ENCODE data around the gene UGGT2. TPM values are rescaled to one million over a fixed set of nuclear protein-coding genes. Genes with fewer than 3 reads are reported as not detected.
A peak's percentile ranks its signal among the peaks of the same experiment; 100 is the strongest.
"Not testable (repeated sequence)": the region's sequence is repeated elsewhere in the genome, so short reads cannot be mapped to it uniquely, and the experiment has no call there.

UGGT2 gene
- total RNA-seq, 1 experiment from 2014 or later = 36.7 TPM

- DNase-seq (ENCODE audit: low read depth) = no peak
Measured at GRCh38 chr13:95903569-95903968, 149.6 kb downstream of the UGGT2 start.

GRCh38 chr13:95902741-95903140, 150.5 kb downstream of the UGGT2 start:
- DNase-seq (ENCODE audit: low read depth) = no peak

DNA sequence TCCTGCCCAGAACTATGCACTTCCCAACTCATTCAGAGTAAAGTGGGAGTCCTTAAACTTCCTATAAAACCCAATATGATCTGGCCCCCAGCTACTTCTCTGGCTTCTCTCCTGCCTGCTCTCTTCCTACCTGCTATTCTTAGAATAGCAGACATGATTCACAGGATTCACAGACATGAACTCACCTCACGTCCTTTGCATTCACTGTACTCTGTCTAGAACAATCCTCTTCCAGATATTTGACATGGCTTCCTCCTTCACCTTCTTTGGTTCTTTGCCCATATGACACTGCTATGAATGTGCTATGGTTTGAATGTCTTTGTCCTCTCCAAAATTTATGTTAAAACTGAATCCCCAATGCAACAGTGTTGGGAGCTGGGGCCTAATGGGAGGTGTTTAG, 154.9 kb downstream of the UGGT2 start:
- no peak for DNase-seq (ENCODE audit: low read depth)

- peak; percentile 44 for DNase-seq (ENCODE audit: low read depth)
Measured at GRCh38 chr13:95896301-95896700, 156.9 kb downstream of the UGGT2 start.

DNA sequence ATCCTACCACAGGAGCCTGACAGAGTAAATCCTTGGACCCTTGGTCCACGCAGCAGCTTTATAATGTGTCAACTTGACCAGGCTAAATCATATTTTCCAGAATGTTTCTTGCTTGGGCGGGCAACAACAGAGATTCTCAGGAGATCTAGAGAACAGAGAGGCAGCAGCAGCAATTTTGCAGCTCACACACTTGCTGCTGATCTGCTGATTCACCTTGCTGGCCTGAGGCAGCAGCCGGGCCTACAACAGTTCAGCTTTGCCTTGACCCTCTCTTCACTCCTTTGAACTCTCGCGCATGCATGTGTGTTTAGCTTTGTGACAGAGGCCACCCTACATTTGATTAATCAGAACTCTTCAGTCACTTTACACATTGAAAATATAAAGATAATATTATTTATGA, 159.3 kb downstream of the UGGT2 start:
- DNase-seq (ENCODE audit: low read depth) = no peak

DNA sequence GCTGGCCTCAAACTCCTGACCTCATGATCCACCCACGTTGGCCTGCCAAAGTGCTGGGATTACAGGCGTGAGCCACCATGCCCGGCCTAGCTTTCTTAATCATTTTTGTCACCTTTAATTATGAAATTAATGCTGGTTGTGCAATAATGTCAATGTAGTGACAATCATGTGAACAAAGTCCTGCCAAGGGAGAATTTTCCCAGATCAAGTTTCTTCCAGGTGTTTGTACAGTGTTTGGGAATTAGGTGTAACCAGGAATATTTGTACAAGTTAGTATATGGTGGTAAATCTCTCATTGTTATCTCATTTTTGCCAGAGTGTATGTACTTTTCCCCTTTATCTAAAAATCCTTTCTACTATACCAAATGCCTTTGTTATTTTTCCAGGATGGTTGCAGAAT, 171.1 kb downstream of the UGGT2 start:
- no peak for DNase-seq (ENCODE audit: low read depth)

- DNase-seq (ENCODE audit: low read depth) = no peak
Measured at GRCh38 chr13:95880331-95880730, 172.9 kb downstream of the UGGT2 start.

- no peak for DNase-seq (ENCODE audit: low read depth)
Measured at GRCh38 chr13:95874286-95874685, 178.9 kb downstream of the UGGT2 start.

GRCh38 chr13:95870421-95870820, 182.8 kb downstream of the UGGT2 start:
- no peak for DNase-seq (ENCODE audit: low read depth)

DNA sequence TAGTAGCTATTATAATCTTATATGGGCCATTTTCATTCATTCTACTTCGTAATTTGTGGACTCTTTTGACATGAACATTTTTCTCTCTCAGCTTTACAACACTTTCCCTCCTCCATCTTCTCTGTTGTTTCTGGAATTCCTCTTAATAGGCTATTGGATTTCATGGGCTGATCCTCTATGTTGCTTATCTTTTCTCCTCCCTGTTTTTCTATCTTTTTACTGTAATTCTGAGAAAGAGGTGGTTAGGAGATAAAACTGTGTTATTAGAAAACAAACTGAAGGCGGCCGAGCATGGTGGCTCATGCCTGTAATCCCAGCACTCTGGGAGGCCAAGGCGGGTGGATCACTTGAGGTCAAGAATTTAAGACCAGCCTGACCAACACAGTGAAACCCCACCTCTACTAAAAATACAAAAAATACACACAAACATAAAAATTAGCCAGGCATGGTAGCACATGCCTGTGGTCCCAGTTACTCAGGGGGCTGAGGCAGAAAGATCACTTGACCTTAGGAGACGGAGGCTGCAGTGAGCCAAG, 188.1 kb downstream of the UGGT2 start:
- DNase-seq (ENCODE audit: low read depth) = no peak

GRCh38 chr13:95862408-95862807, 190.8 kb downstream of the UGGT2 start:
- DNase-seq (ENCODE audit: low read depth) = peak; percentile 5

DNA sequence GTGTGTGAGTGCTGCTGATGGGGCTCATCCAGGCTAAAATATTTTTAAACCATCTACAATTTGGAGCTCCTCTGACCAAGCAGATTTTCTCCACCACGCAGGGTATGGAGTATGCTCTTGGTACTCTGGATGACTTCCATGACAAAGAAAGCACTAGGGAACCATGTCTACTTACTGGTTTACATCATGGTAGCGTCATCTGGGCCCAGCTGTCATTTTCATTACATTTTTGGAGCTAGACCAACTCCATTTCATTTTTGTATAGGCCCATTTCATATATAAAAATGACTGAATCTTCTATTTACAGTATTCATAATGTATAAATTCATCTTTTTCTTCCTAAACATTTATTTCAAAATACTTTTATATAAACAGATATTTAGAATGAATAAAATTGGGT, 191.9 kb downstream of the UGGT2 start:
- DNase-seq (ENCODE audit: low read depth) = no peak

GRCh38 chr13:95858286-95859075, 194.7 kb downstream of the UGGT2 start:
- DNase-seq (ENCODE audit: low read depth) = peak; percentile 55

- DNase-seq (ENCODE audit: low read depth) = not testable (repeated sequence)
Measured at GRCh38 chr13:95845656-95846055, 207.5 kb downstream of the UGGT2 start.

GRCh38 chr13:95842898-95843297, 210.3 kb downstream of the UGGT2 start:
- no peak for DNase-seq (ENCODE audit: low read depth)

GRCh38 chr13:95841894-95842293, 211.3 kb downstream of the UGGT2 start:
- no peak for DNase-seq (ENCODE audit: low read depth)

GRCh38 chr13:95834134-95834765, 219.0 kb downstream of the UGGT2 start:
- DNase-seq (ENCODE audit: low read depth) = peak; percentile 59

GRCh38 chr13:95833719-95834118, 219.5 kb downstream of the UGGT2 start:
- DNase-seq (ENCODE audit: low read depth) = peak; percentile 37

- no peak for DNase-seq (ENCODE audit: low read depth)
Measured at GRCh38 chr13:95833126-95833525, 220.1 kb downstream of the UGGT2 start.

DNA sequence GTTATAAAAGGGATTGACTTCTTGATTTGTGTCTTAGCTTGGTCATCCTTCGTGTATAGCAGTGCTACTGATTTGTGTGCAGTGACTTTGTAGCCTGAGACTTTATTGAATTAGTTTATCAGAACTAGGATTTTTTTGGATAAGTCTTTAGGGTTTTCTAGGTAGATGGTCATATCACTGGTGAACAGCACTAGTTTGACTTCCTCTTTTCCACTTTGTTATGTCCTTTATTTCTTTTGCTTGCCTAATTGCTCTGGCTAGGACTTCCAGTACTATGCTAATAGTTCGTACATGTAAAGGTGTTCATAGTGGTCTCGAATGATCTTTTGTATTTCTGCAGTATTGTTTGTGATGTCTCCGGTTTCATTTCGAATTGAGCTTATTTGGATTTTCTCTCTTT, 230.9 kb downstream of the UGGT2 start:
- no peak for DNase-seq (ENCODE audit: low read depth)

- no peak for DNase-seq (ENCODE audit: low read depth)
Measured at GRCh38 chr13:95814495-95814894, 238.7 kb downstream of the UGGT2 start.

DNA sequence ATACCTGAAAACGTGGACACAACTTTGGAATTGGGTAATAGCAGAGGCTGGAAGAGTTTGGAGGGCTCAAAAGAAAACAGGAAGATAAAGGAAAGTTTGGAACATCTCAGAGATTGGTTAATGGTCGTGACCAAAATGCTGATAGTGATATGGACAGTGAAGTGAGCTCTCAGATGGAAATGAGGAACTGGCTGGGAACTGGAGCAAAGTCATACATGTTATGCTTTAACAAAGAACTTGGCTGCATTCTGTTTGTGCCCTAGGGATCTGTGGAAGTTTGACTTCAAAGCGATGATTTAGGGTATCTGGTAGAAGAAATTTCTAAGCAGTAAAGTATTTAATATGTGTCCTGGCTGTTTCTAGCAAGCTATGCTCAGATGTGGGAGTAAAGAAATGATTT, 240.1 kb downstream of the UGGT2 start:
- DNase-seq (ENCODE audit: low read depth) = no peak

GRCh38 chr13:95809429-95809828, 243.8 kb downstream of the UGGT2 start:
- no peak for DNase-seq (ENCODE audit: low read depth)
